Mononuclear cell (primary cell): ENCODE measurements around the gene FHL5. TPM values are rescaled to one million over a fixed set of nuclear protein-coding genes. Genes with fewer than 3 reads are reported as not detected.
"Not testable (repeated sequence)": the region's sequence is repeated elsewhere in the genome, so short reads cannot be mapped to it uniquely, and the experiment has no call there.

Experiments used
- H3K27me3 ChIP-seq: 2 replicates; pipeline ENCODE4 v1.6.0; 2011; ENCODE audit warnings: low read length, control low read depth; ENCODE audit not compliant: insufficient read depth
- H3K4me1 ChIP-seq: 2 replicates; pipeline ENCODE4 v1.5.1; 2011; ENCODE audit warnings: mild to moderate bottlenecking, low read length, control low read depth; ENCODE audit not compliant: insufficient read depth
- H3K4me3 ChIP-seq: 2 replicates; pipeline ENCODE4 v1.5.1; 2011; ENCODE audit warnings: mild to moderate bottlenecking, low read length, moderate library complexity
- H3K9me3 ChIP-seq: 2 replicates; pipeline ENCODE4 v1.5.1; 2011; ENCODE audit warnings: low read depth, mild to moderate bottlenecking, control low read depth, low read length
- total RNA-seq: library from RNA; depleted of rRNA; stranded (reverse); fragments of >200 nt; gene quantifications from one replicate; pipeline ENCODE4 v1.2.3, GENCODE V29; 2012

The FHL5 gene
- total RNA-seq, 1 donor, result not detected

GRCh38 chr6:96637979-96638378 is 75.1 kb downstream of the FHL5 start:
- not testable (repeated sequence) for H3K27me3 ChIP-seq, H3K4me3 ChIP-seq, H3K4me1 ChIP-seq, H3K9me3 ChIP-seq

GRCh38 chr6:96645106-96645505 is 82.2 kb downstream of the FHL5 start:
- Histone ChIP-seq H3K27me3 (no peaks in the 10 kb centered on the region), H3K4me3 (no peak overlapping the region), H3K9me3 (no peaks in the 10 kb centered on the region)

GRCh38 chr6:96649926-96650325 is 87.0 kb downstream of the FHL5 start:
- no peaks in the 10 kb centered on the region for H3K4me1 ChIP-seq
- no peaks in the 10 kb centered on the region for H3K9me3 ChIP-seq
- H3K4me3 ChIP-seq, result no peak overlapping the region
- no peaks in the 10 kb centered on the region for H3K27me3 ChIP-seq

More at GRCh38 chr6:96645106-96645505, 82.2 kb downstream of the FHL5 start:
- H3K4me1 ChIP-seq, result no peaks in the 10 kb centered on the region

GRCh38 chr6:96651816-96652215 is 88.9 kb downstream of the FHL5 start:
- no peak overlapping the region for H3K4me3 ChIP-seq
- no peaks in the 10 kb centered on the region for H3K9me3 ChIP-seq
- H3K27me3 ChIP-seq, result no peaks in the 10 kb centered on the region
- no peaks in the 10 kb centered on the region for H3K4me1 ChIP-seq

GRCh38 chr6:96652552-96652951 is 89.6 kb downstream of the FHL5 start:
- H3K9me3 ChIP-seq, result no peaks in the 10 kb centered on the region
- H3K27me3 ChIP-seq, result no peaks in the 10 kb centered on the region
- H3K4me1 ChIP-seq, result no peaks in the 10 kb centered on the region
- no peak overlapping the region for H3K4me3 ChIP-seq

- Histone ChIP-seq H3K4me1 (no peaks in the 10 kb centered on the region), H3K9me3 (no peaks in the 10 kb centered on the region), H3K27me3 (no peaks in the 10 kb centered on the region)
Observed at GRCh38 chr6:96653181-96653580, 90.3 kb downstream of the FHL5 start.

GRCh38 chr6:96656567-96656966 is 93.6 kb downstream of the FHL5 start:
- no peaks in the 10 kb centered on the region for H3K27me3 ChIP-seq
- H3K4me3 ChIP-seq, result no peak overlapping the region
- no peaks in the 10 kb centered on the region for H3K4me1 ChIP-seq
- no peaks in the 10 kb centered on the region for H3K9me3 ChIP-seq

More at GRCh38 chr6:96653181-96653580, 90.3 kb downstream of the FHL5 start:
- no peak overlapping the region for H3K4me3 ChIP-seq

- Histone ChIP-seq H3K27me3 (no peaks in the 10 kb centered on the region), H3K4me3 (no peak overlapping the region), H3K9me3 (no peaks in the 10 kb centered on the region), H3K4me1 (no peaks in the 10 kb centered on the region)
Observed at GRCh38 chr6:96657344-96657743, 94.4 kb downstream of the FHL5 start.

- H3K9me3 ChIP-seq, result no peaks in the 10 kb centered on the region
- no peak overlapping the region for H3K4me3 ChIP-seq
- H3K4me1 ChIP-seq, result no peaks in the 10 kb centered on the region
- no peaks in the 10 kb centered on the region for H3K27me3 ChIP-seq
Observed at GRCh38 chr6:96659084-96659845, 96.3 kb downstream of the FHL5 start.

Other genes with a start within 250 kb of the FHL5 start
- gene UFL1, start 41.3 kb upstream of the FHL5 start, total RNA-seq, result 24.9 TPM